Measurements from ENCODE around the gene ARPP19.

The ARPP19 gene

GRCh38 chr15:52529341-52529924, 39.4 kb downstream of the ARPP19 start:
- intact Hi-C loops (cut with micrococcal nuclease) = loop anchor here (5.0 to 10.0 kb wide), 3 partner anchors 38 to 85 kb away; partner anchors contain the start of gene ARPP19
- Mint-ChIP-seq H3K27me3 (peaks cover 17% of the 10 kb centered on the region), H3K27ac (peak overlapping the region; percentile 92), H3K36me3 (ENCODE audit: low read depth) (peaks cover 7% of the 10 kb centered on the region), H3K4me1 (ENCODE audit: low read depth) (peaks cover 39% of the 10 kb centered on the region), H3K9me3 (no peaks in the 10 kb centered on the region), H3K4me3 (peak overlapping the region; percentile 73)

GRCh38 chr15:52528564-52529340, 40.1 kb downstream of the ARPP19 start, which contains the start of gene MYO5A:
TSS of gene MYO5A (minus strand) at chr15:52528880. CDS start at chr15:52528806, 74 bp downstream.
- intact Hi-C loops (cut with micrococcal nuclease) = loop anchor here (1.0 to 10.0 kb wide), 4 partner anchors 39 to 84 kb away; partner anchors contain the start of gene ARPP19
- Mint-ChIP-seq H3K27ac (peak within 1 kb of the TSS; percentile 92), H3K36me3 (ENCODE audit: low read depth) (peaks cover 7% of the 10 kb centered on the region), H3K4me1 (ENCODE audit: low read depth) (peaks cover 46% of the 10 kb centered on the region), H3K4me3 (peak within 1 kb of the TSS; percentile 93), H3K27me3 (peaks cover 17% of the 10 kb centered on the region), H3K9me3 (no peaks in the 10 kb centered on the region)

- intact Hi-C loops (cut with micrococcal nuclease) = loop anchor here (1.0 to 10.0 kb wide), 4 partner anchors 39 to 83 kb away; partner anchors contain the start of gene ARPP19
- Mint-ChIP-seq H3K4me1 (ENCODE audit: low read depth) (peaks cover 53% of the 10 kb centered on the region), H3K4me3 (peak overlapping the region; percentile 93), H3K27me3 (peaks cover 17% of the 10 kb centered on the region), H3K27ac (peak overlapping the region; percentile 92), H3K9me3 (no peaks in the 10 kb centered on the region), H3K36me3 (ENCODE audit: low read depth) (peaks cover 7% of the 10 kb centered on the region)
These were observed 40.8 kb downstream of the ARPP19 start for GRCh38 chr15:52527911-52528563.

GRCh38 chr15:52527196-52527910, 41.5 kb downstream of the ARPP19 start:
- Mint-ChIP-seq H3K9me3 (no peaks in the 10 kb centered on the region), H3K4me1 (ENCODE audit: low read depth) (peaks cover 57% of the 10 kb centered on the region), H3K27ac (peak overlapping the region; percentile 92), H3K27me3 (peaks cover 17% of the 10 kb centered on the region), H3K4me3 (peak overlapping the region; percentile 93), H3K36me3 (ENCODE audit: low read depth) (peaks cover 8% of the 10 kb centered on the region)
- intact Hi-C loops (cut with micrococcal nuclease) = loop anchor here (5.0 to 10.0 kb wide), 3 partner anchors 40 to 83 kb away; partner anchors contain the start of gene ARPP19

- Mint-ChIP-seq H3K4me1 (ENCODE audit: low read depth) (peaks cover 71% of the 10 kb centered on the region), H3K36me3 (ENCODE audit: low read depth) (peaks cover 15% of the 10 kb centered on the region), H3K27me3 (no peaks in the 10 kb centered on the region), H3K27ac (peak overlapping the region; percentile 75), H3K9me3 (no peaks in the 10 kb centered on the region), H3K4me3 (no peak overlapping the region)
- intact Hi-C loops (cut with micrococcal nuclease) = loop anchor here (5.0 to 10.0 kb wide), 3 partner anchors 42 to 80 kb away; partner anchors contain the start of gene ARPP19
These were observed 44.4 kb downstream of the ARPP19 start for GRCh38 chr15:52524223-52525136.

GRCh38 chr15:52523647-52524046, 45.2 kb downstream of the ARPP19 start:
- Mint-ChIP-seq H3K4me3 (peak overlapping the region; percentile 7), H3K9me3 (no peaks in the 10 kb centered on the region), H3K27me3 (no peaks in the 10 kb centered on the region), H3K36me3 (ENCODE audit: low read depth) (peaks cover 15% of the 10 kb centered on the region), H3K4me1 (ENCODE audit: low read depth) (peaks cover 77% of the 10 kb centered on the region), H3K27ac (peak overlapping the region; percentile 75)
- intact Hi-C loops (cut with micrococcal nuclease) = loop anchor here (10.0 kb wide), 1 partner anchor 79 kb away; no protein-coding TSS in a partner anchor

- Mint-ChIP-seq H3K27ac (peak overlapping the region; percentile 75), H3K36me3 (ENCODE audit: low read depth) (peaks cover 15% of the 10 kb centered on the region), H3K27me3 (no peaks in the 10 kb centered on the region), H3K9me3 (no peaks in the 10 kb centered on the region), H3K4me1 (ENCODE audit: low read depth) (peaks cover 80% of the 10 kb centered on the region), H3K4me3 (peak overlapping the region; percentile 7)
- intact Hi-C loops (cut with micrococcal nuclease) = loop anchor here (10.0 kb wide), 1 partner anchor 78 kb away; no protein-coding TSS in a partner anchor
These were observed 45.6 kb downstream of the ARPP19 start for GRCh38 chr15:52523192-52523591.

- Mint-ChIP-seq H3K27me3 (no peaks in the 10 kb centered on the region), H3K27ac (peak overlapping the region; percentile 13), H3K4me1 (ENCODE audit: low read depth) (peaks cover 74% of the 10 kb centered on the region), H3K9me3 (no peaks in the 10 kb centered on the region), H3K4me3 (no peak overlapping the region), H3K36me3 (ENCODE audit: low read depth) (peaks cover 10% of the 10 kb centered on the region)
- intact Hi-C loops (cut with micrococcal nuclease) = loop anchor here (10.0 kb wide), 1 partner anchor 77 kb away; no protein-coding TSS in a partner anchor
These were observed 47.1 kb downstream of the ARPP19 start for GRCh38 chr15:52521682-52522081.

GRCh38 chr15:52520421-52520820, 48.4 kb downstream of the ARPP19 start:
- Mint-ChIP-seq H3K27me3 (no peaks in the 10 kb centered on the region), H3K4me1 (ENCODE audit: low read depth) (peaks cover 64% of the 10 kb centered on the region)

GRCh38 chr15:52518487-52519371, 50.1 kb downstream of the ARPP19 start:
- intact Hi-C loops (cut with micrococcal nuclease) = no loop called here
- Mint-ChIP-seq H3K4me3 (peak overlapping the region; percentile 55), H3K36me3 (ENCODE audit: low read depth) (peaks cover 8% of the 10 kb centered on the region)

More at GRCh38 chr15:52520421-52520820, 48.4 kb downstream of the ARPP19 start:
- no peak overlapping the region for H3K4me3 Mint-ChIP-seq
- peaks cover 8% of the 10 kb centered on the region for H3K36me3 Mint-ChIP-seq (ENCODE audit: low read depth)
- H3K9me3 Mint-ChIP-seq = no peaks in the 10 kb centered on the region
- H3K27ac Mint-ChIP-seq = peak overlapping the region; percentile 34
- intact Hi-C loops (cut with micrococcal nuclease) = loop anchor here (10.0 kb wide), 1 partner anchor 76 kb away; no protein-coding TSS in a partner anchor

GRCh38 chr15:52517014-52517413, 51.8 kb downstream of the ARPP19 start:
- Mint-ChIP-seq H3K4me3 (no peak overlapping the region), H3K27ac (no peak overlapping the region), H3K36me3 (ENCODE audit: low read depth) (peaks cover 10% of the 10 kb centered on the region), H3K4me1 (ENCODE audit: low read depth) (peaks cover 42% of the 10 kb centered on the region), H3K9me3 (no peaks in the 10 kb centered on the region), H3K27me3 (no peaks in the 10 kb centered on the region)
- intact Hi-C loops (cut with micrococcal nuclease) = no loop called here

More at GRCh38 chr15:52518487-52519371, 50.1 kb downstream of the ARPP19 start:
- H3K4me1 Mint-ChIP-seq (ENCODE audit: low read depth) = peaks cover 54% of the 10 kb centered on the region
- H3K27ac Mint-ChIP-seq = peak overlapping the region; percentile 63
- no peaks in the 10 kb centered on the region for H3K27me3 Mint-ChIP-seq
- no peaks in the 10 kb centered on the region for H3K9me3 Mint-ChIP-seq
